GM21576 (cell line): ENCODE data around the gene TEDDM1.
A peak's percentile ranks its signal among the peaks of the same experiment; 100 is the strongest.

ENCODE experiments used
- ATAC-seq: cut with Tn5 transposase; IDR thresholded peaks from one replicate; pipeline ENCODE4 v1.9.1; 2021; ENCODE audit warnings: mild to moderate bottlenecking, moderate library complexity; ENCODE audit not compliant: unreplicated experiment

Gene TEDDM1

GRCh38 chr1:182407724-182408123, 7.3 kb upstream of the TEDDM1 start:
- no peak for ATAC-seq

GRCh38 chr1:182406012-182406411, 5.5 kb upstream of the TEDDM1 start:
- no peak for ATAC-seq

GRCh38 chr1:182405578-182405977, 5.1 kb upstream of the TEDDM1 start:
- no peak for ATAC-seq

GRCh38 chr1:182404781-182405180, 4.3 kb upstream of the TEDDM1 start:
- no peak for ATAC-seq

- ATAC-seq = no peak
Measured at GRCh38 chr1:182397653-182398393, 2.6 kb downstream of the TEDDM1 start.

GRCh38 chr1:182395906-182396305, 4.6 kb downstream of the TEDDM1 start:
- no peak for ATAC-seq

GRCh38 chr1:182394055-182394775, 6.3 kb downstream of the TEDDM1 start:
- ATAC-seq = no peak

- ATAC-seq = peak; percentile 15
Measured at GRCh38 chr1:182392050-182393028, 8.1 kb downstream of the TEDDM1 start.

- ATAC-seq = peak; percentile 71
Measured at GRCh38 chr1:182391362-182392049, 9.0 kb downstream of the TEDDM1 start, which contains the start of gene GLUL. GLUL (minus strand) TSS chr1:182391790; CDS start chr1:182388737, 3,053 bp downstream.

GRCh38 chr1:182391028-182391361, 9.5 kb downstream of the TEDDM1 start:
- ATAC-seq = peak; percentile 6

- ATAC-seq = no peak
Measured at GRCh38 chr1:182389619-182390047, 10.8 kb downstream of the TEDDM1 start.

GRCh38 chr1:182388392-182389134, 11.9 kb downstream of the TEDDM1 start:
- no peak for ATAC-seq

GRCh38 chr1:182387566-182387965, 12.9 kb downstream of the TEDDM1 start:
- no peak for ATAC-seq

- no peak for ATAC-seq
Measured at GRCh38 chr1:182386980-182387379, 13.5 kb downstream of the TEDDM1 start.

GRCh38 chr1:182385885-182386853, 14.3 kb downstream of the TEDDM1 start:
- no peak for ATAC-seq

- no peak for ATAC-seq
Measured at GRCh38 chr1:182384387-182384960, 16.0 kb downstream of the TEDDM1 start.

GRCh38 chr1:182383934-182384333, 16.5 kb downstream of the TEDDM1 start:
- no peak for ATAC-seq

GRCh38 chr1:182383037-182383661, 17.3 kb downstream of the TEDDM1 start:
- no peak for ATAC-seq
